Keratinocyte (primary cell): Measurements from ENCODE around the gene PCDHGA4. TPM values are rescaled to one million over a fixed set of nuclear protein-coding genes. Genes with fewer than 3 reads are reported as not detected.

ENCODE experiments used
- DNase-seq: peaks from one replicate; pipeline ENCODE4 v3.0.0-alpha.2; 2011; ENCODE audit warnings: low read depth, missing footprints, low spot score
- FAIRE-seq: peaks from 2 replicates; lab custom pipeline; 2011; peaks lifted over from hg19 to GRCh38; lab: Jason Lieb, UNC
- H2AFZ ChIP-seq: 2 replicates; pipeline ENCODE4 v1.6.0; 2012; ENCODE audit warnings: low read length, control low read depth, inconsistent platforms; ENCODE audit not compliant: control insufficient read depth
- H3K27ac ChIP-seq: 2 replicates; pipeline ENCODE4 v1.5.1; 2011; ENCODE audit warnings: low read length; ENCODE audit not compliant: control insufficient read depth, insufficient read depth
- H3K27me3 ChIP-seq: 3 replicates; pipeline ENCODE4 v1.6.0; 2011; ENCODE audit warnings: low read length; ENCODE audit not compliant: control insufficient read depth, insufficient read depth; ENCODE audit errors: extremely low read depth
- H3K36me3 ChIP-seq, 2 experiments: 2 replicates in 1 of 2; 3 replicates in 1 of 2; pipeline ENCODE4 v1.5.1; 2011; ENCODE audit warnings: low read length in 2 of 2, mild to moderate bottlenecking in 1 of 2; ENCODE audit not compliant: control insufficient read depth in 2 of 2, insufficient read depth in 2 of 2; ENCODE audit errors: extremely low read depth in 1 of 2
- H3K4me1 ChIP-seq: 3 replicates; pipeline ENCODE4 v1.5.1; 2011; ENCODE audit warnings: low read length; ENCODE audit not compliant: control insufficient read depth, insufficient read depth; ENCODE audit errors: extremely low read depth
- H3K4me2 ChIP-seq: 3 replicates; pipeline ENCODE4 v1.6.0; 2011; ENCODE audit warnings: low read depth, low read length; ENCODE audit not compliant: control insufficient read depth, insufficient read depth; ENCODE audit errors: extremely low read depth
- H3K4me3 ChIP-seq, 3 experiments: fragments of 200-600 bp in 1 of 3; sonication (generic) in 1 of 3; 2 replicates in 2 of 3; 3 replicates in 1 of 3; pipeline ENCODE4 v1.5.1; 2011 to 2016; ENCODE audit warnings: low read length in 3 of 3, mild to moderate bottlenecking in 3 of 3, control low read depth in 2 of 3, inconsistent platforms in 1 of 3, low read depth in 1 of 3, mixed read lengths in 1 of 3, mixed run types in 1 of 3, moderate library complexity in 1 of 3; ENCODE audit not compliant: control insufficient read depth in 2 of 3, insufficient read depth in 2 of 3; ENCODE audit errors: extremely low read depth in 1 of 3
- H3K79me2 ChIP-seq: 2 replicates; pipeline ENCODE4 v1.6.0; 2012; ENCODE audit warnings: low read length; ENCODE audit not compliant: control insufficient read depth, insufficient read depth
- H3K9ac ChIP-seq: 3 replicates; pipeline ENCODE4 v1.6.0; 2011; ENCODE audit warnings: low read length; ENCODE audit not compliant: control insufficient read depth, insufficient read depth; ENCODE audit errors: extremely low read depth
- H3K9me1 ChIP-seq: 3 replicates; pipeline ENCODE4 v1.6.0; 2011; ENCODE audit warnings: low read length; ENCODE audit not compliant: control insufficient read depth, insufficient read depth; ENCODE audit errors: extremely low read depth
- H3K9me3 ChIP-seq: 2 replicates; pipeline ENCODE4 v1.5.1; 2012; ENCODE audit warnings: low read depth, low read length; ENCODE audit not compliant: control insufficient read depth
- H4K20me1 ChIP-seq: 3 replicates; pipeline ENCODE4 v1.6.0; 2011; ENCODE audit warnings: low read length; ENCODE audit not compliant: control insufficient read depth, insufficient read depth; ENCODE audit errors: extremely low read depth
- CTCF ChIP-seq, 3 experiments: IDR thresholded peaks in 1 of 3; conservative IDR thresholded peaks in 1 of 3; optimal IDR thresholded peaks in 1 of 3; 2 replicates in 2 of 3; 3 replicates in 1 of 3; pipeline versions ENCODE3 to v1.5.1; 2011; ENCODE audit warnings: low read length in 3 of 3, mild to moderate bottlenecking in 3 of 3, moderate library complexity in 2 of 3, control low read depth in 1 of 3, inconsistent platforms in 1 of 3; ENCODE audit not compliant: insufficient read depth in 2 of 3; ENCODE audit errors: extremely low read depth in 1 of 3
- EZH2 ChIP-seq: IDR thresholded peaks from one replicate; pipeline ENCODE4 v1.6.1; 2012; ENCODE audit warnings: inconsistent platforms, mild to moderate bottlenecking, low read length, moderate library complexity
- dilution Hi-C: fragments of 300-500 bp; cut with MboI; formaldehyde crosslinking; loops from one replicate; pipeline ENCODE4 v1.7.0; 2020; ENCODE audit warnings: low sequenced_read_pairs; ENCODE audit not compliant: extremely low pct_ligation_motif_present
- polyA plus RNA-seq, 5 experiments: library from polyadenylated mRNA; depleted of rRNA in 3 of 5; stranded (reverse) in 3 of 5; stranded (forward) in 1 of 5; unstranded in 1 of 5; fragments of >200 nt; gene quantifications; 1 replicate in 1 of 5; 2 replicates in 3 of 5; 3 replicates in 1 of 5; pipeline versions ENCODE4 v1.2.1 to v1.2.3, GENCODE V29; 2011 to 2012; ENCODE audit warnings: missing spikeins in 2 of 5, low read depth in 1 of 5, low replicate concordance in 1 of 5

The PCDHGA4 gene
- polyA plus RNA-seq, 1 donor (not counting 4 experiments of a cell fraction or from before 2014, with no cell fraction given): 0.05 TPM

- Histone ChIP-seq H2AFZ (no peak overlapping the region), H3K4me3 (no peak overlapping the region), H3K9me1 (no peaks in the 10 kb centered on the region), H3K27me3 (peaks cover 10% of the 10 kb centered on the region), H3K27ac (no peak overlapping the region), H3K9me3 (peaks cover 27% of the 10 kb centered on the region), H3K4me1 (no peaks in the 10 kb centered on the region), H3K36me3 (no peaks in the 10 kb centered on the region), H3K9ac (no peak overlapping the region), H3K4me2 (no peak overlapping the region), H4K20me1 (no peaks in the 10 kb centered on the region), H3K79me2 (no peaks in the 10 kb centered on the region)
- dilution Hi-C loops: no loop called here
- FAIRE-seq (no peak), DNase-seq (no peak)
- TF ChIP-seq CTCF (optimal IDR thresholded peaks at IDR 0.05 in 1 of 3, IDR thresholded peaks at IDR 0.05 in 1 of 3, conservative IDR thresholded peaks at IDR 0.05 in 1 of 3; ENCODE audit: extremely low read depth in 1 of 3, insufficient read depth in 2 of 3, low read length in 3 of 3): no peak
- TF ChIP-seq EZH2: no peak
Observed at GRCh38 chr5:141403387-141403786, 48.6 kb downstream of the PCDHGA4 start.

Other genes starting within 250 kb of the PCDHGA4 start
- gene PCDHB4, start 233.2 kb upstream of the PCDHGA4 start, polyA plus RNA-seq: 0.04 to 0.05 TPM in 2 of 3 replicates, not detected in the other
- gene PCDHB5, start 219.8 kb upstream of the PCDHGA4 start, polyA plus RNA-seq: 0.07 to 0.10 TPM (median 0.09 TPM) in 3 replicates
- gene PCDHB6, start 205.0 kb upstream of the PCDHGA4 start, polyA plus RNA-seq: 0.03 to 0.08 TPM (median 0.05 TPM) in 3 replicates
- not detected in 3 replicates for gene PCDHB7, start 182.4 kb upstream of the PCDHGA4 start, polyA plus RNA-seq
- gene PCDHB8, start 177.2 kb upstream of the PCDHGA4 start, polyA plus RNA-seq: not detected in 3 replicates
- gene PCDHB16, start 172.6 kb upstream of the PCDHGA4 start, polyA plus RNA-seq: 0.02 to 0.09 TPM (median 0.07 TPM) in 3 replicates
- 0.01 TPM in 1 of 3 replicates, not detected in the others for gene PCDHB9, start 167.9 kb upstream of the PCDHGA4 start, polyA plus RNA-seq
- 0.04 to 0.07 TPM (median 0.05 TPM) in 3 replicates for gene PCDHB10, start 162.7 kb upstream of the PCDHGA4 start, polyA plus RNA-seq
- gene PCDHB11, start 155.4 kb upstream of the PCDHGA4 start, polyA plus RNA-seq: not detected in 3 replicates
- gene PCDHB12, start 146.3 kb upstream of the PCDHGA4 start, polyA plus RNA-seq: 0.03 TPM in 1 of 3 replicates, not detected in the others
- gene PCDHB13, start 141.1 kb upstream of the PCDHGA4 start, polyA plus RNA-seq: 0.07 to 0.13 TPM (median 0.09 TPM) in 3 replicates
- 0.13 to 0.41 TPM (median 0.20 TPM) in 3 replicates for gene PCDHB14, start 131.7 kb upstream of the PCDHGA4 start, polyA plus RNA-seq
- gene PCDHB15, start 109.6 kb upstream of the PCDHGA4 start, polyA plus RNA-seq: 0.03 to 0.31 TPM (median 0.09 TPM) in 3 replicates
- gene SLC25A2, start 51.0 kb upstream of the PCDHGA4 start, polyA plus RNA-seq: not detected in 3 replicates
- 37.5 to 58.9 TPM (median 47.5 TPM) in 3 replicates for gene TAF7, start 34.2 kb upstream of the PCDHGA4 start, polyA plus RNA-seq
- gene PCDHGA1, start 24.5 kb upstream of the PCDHGA4 start, polyA plus RNA-seq: 0.08 to 0.17 TPM (median 0.09 TPM) in 3 replicates
- gene PCDHGA2, start 16.3 kb upstream of the PCDHGA4 start, polyA plus RNA-seq: 0.14 to 0.37 TPM (median 0.35 TPM) in 3 replicates
- gene PCDHGA3, start 11.2 kb upstream of the PCDHGA4 start, polyA plus RNA-seq: 0.03 to 0.05 TPM in 2 of 3 replicates, not detected in the other
- gene PCDHGB1, start 4.9 kb upstream of the PCDHGA4 start, polyA plus RNA-seq: 0.08 to 0.15 TPM (median 0.09 TPM) in 3 replicates
- gene PCDHGB2, start 5.0 kb downstream of the PCDHGA4 start, polyA plus RNA-seq: 0.12 to 0.15 TPM (median 0.12 TPM) in 3 replicates
- gene PCDHGA5, start 9.1 kb downstream of the PCDHGA4 start, polyA plus RNA-seq: 0.01 to 0.07 TPM (median 0.06 TPM) in 3 replicates
- gene PCDHGB3, start 15.2 kb downstream of the PCDHGA4 start, polyA plus RNA-seq: 0.17 to 0.28 TPM (median 0.18 TPM) in 3 replicates
- 0.16 to 0.36 TPM (median 0.28 TPM) in 3 replicates for gene PCDHGA6, start 18.9 kb downstream of the PCDHGA4 start, polyA plus RNA-seq
- 0.13 to 0.24 TPM (median 0.14 TPM) in 3 replicates for gene PCDHGA7, start 27.7 kb downstream of the PCDHGA4 start, polyA plus RNA-seq
- 1.6 to 2.7 TPM (median 2.4 TPM) in 3 replicates for gene PCDHGB4, start 32.7 kb downstream of the PCDHGA4 start, polyA plus RNA-seq
- gene PCDHGA8, start 37.6 kb downstream of the PCDHGA4 start, polyA plus RNA-seq: 0.08 to 0.09 TPM (median 0.09 TPM) in 3 replicates
- 1.8 to 4.3 TPM (median 1.9 TPM) in 3 replicates for gene PCDHGB5, start 42.9 kb downstream of the PCDHGA4 start, polyA plus RNA-seq
- gene PCDHGA9, start 47.8 kb downstream of the PCDHGA4 start, polyA plus RNA-seq: 0.24 to 0.35 TPM (median 0.28 TPM) in 3 replicates
- 0.19 to 0.30 TPM (median 0.23 TPM) in 3 replicates for gene PCDHGB6, start 53.0 kb downstream of the PCDHGA4 start, polyA plus RNA-seq
- 1.3 to 1.8 TPM (median 1.6 TPM) in 3 replicates for gene PCDHGA10, start 58.0 kb downstream of the PCDHGA4 start, polyA plus RNA-seq
- 0.66 to 1.1 TPM (median 0.69 TPM) in 3 replicates for gene PCDHGB7, start 62.7 kb downstream of the PCDHGA4 start, polyA plus RNA-seq
- gene PCDHGA11, start 66.0 kb downstream of the PCDHGA4 start, polyA plus RNA-seq: 1.4 to 2.5 TPM (median 1.4 TPM) in 3 replicates
- gene PCDHGA12, start 75.5 kb downstream of the PCDHGA4 start, polyA plus RNA-seq: 0.69 to 1.9 TPM (median 1.0 TPM) in 3 replicates
- gene PCDHGC3, start 120.9 kb downstream of the PCDHGA4 start, polyA plus RNA-seq: 9.8 to 45.1 TPM (median 15.2 TPM) in 3 replicates
- 0.12 to 0.15 TPM (median 0.13 TPM) in 3 replicates for gene PCDHGC4, start 130.0 kb downstream of the PCDHGA4 start, polyA plus RNA-seq
- 0.77 to 1.6 TPM (median 1.5 TPM) in 3 replicates for gene PCDHGC5, start 134.1 kb downstream of the PCDHGA4 start, polyA plus RNA-seq